Nephron progenitor cell (in vitro differentiated cells): ENCODE measurements around the gene PRAMEF5.
"Not testable (repeated sequence)": the region's sequence is repeated elsewhere in the genome, so short reads cannot be mapped to it uniquely, and the experiment has no call there.

Experiments
- DNase-seq: peaks from one replicate; pipeline ENCODE4 v3.0.0; 2021
- H3K27ac Mint-ChIP-seq: 2 replicates; pipeline ENCODE4 v1.8.0; 2021; ENCODE audit warnings: mild to moderate bottlenecking, moderate library complexity, mixed read lengths
- H3K27me3 Mint-ChIP-seq: 2 replicates; pipeline ENCODE4 v1.8.0; 2021; ENCODE audit warnings: mild to moderate bottlenecking, low read depth, mixed read lengths; ENCODE audit not compliant: poor library complexity
- H3K36me3 Mint-ChIP-seq: 2 replicates; pipeline ENCODE4 v1.8.0; 2021; ENCODE audit warnings: low read depth, mixed read lengths
- H3K4me1 Mint-ChIP-seq: 2 replicates; pipeline ENCODE4 v1.8.0; 2021; ENCODE audit warnings: mixed read lengths
- H3K4me3 Mint-ChIP-seq: 2 replicates; pipeline ENCODE4 v1.8.0; 2021; ENCODE audit warnings: mild to moderate bottlenecking, moderate library complexity, mixed read lengths
- H3K9me3 Mint-ChIP-seq: 2 replicates; pipeline ENCODE4 v1.8.0; 2021; ENCODE audit warnings: mild to moderate bottlenecking, moderate library complexity, mixed read lengths

The PRAMEF5 gene

GRCh38 chr1:13298699-13299098, 44.7 kb downstream of the PRAMEF5 start:
- H3K4me1 Mint-ChIP-seq, H3K27me3 Mint-ChIP-seq, H3K27ac Mint-ChIP-seq, H3K9me3 Mint-ChIP-seq, H3K36me3 Mint-ChIP-seq, DNase-seq, H3K4me3 Mint-ChIP-seq: not testable (repeated sequence)

- not testable (repeated sequence) for H3K4me3 Mint-ChIP-seq, H3K4me1 Mint-ChIP-seq, H3K27me3 Mint-ChIP-seq, H3K27ac Mint-ChIP-seq, DNase-seq, H3K36me3 Mint-ChIP-seq, H3K9me3 Mint-ChIP-seq
Measured at GRCh38 chr1:13302197-13302596, 48.2 kb downstream of the PRAMEF5 start.

GRCh38 chr1:13303239-13303638, 49.2 kb downstream of the PRAMEF5 start, which contains the start of gene PRAMEF33:
Gene PRAMEF33, plus strand, starts transcription at chr1:13303539. Its CDS starts 2,416 bp downstream, at chr1:13305955.
- H3K36me3 Mint-ChIP-seq, DNase-seq, H3K27me3 Mint-ChIP-seq, H3K27ac Mint-ChIP-seq, H3K9me3 Mint-ChIP-seq, H3K4me3 Mint-ChIP-seq, H3K4me1 Mint-ChIP-seq: not testable (repeated sequence)
